CD4-positive, alpha-beta T cell (primary cell): ENCODE results near the gene RYR3. TPM values are rescaled to one million over a fixed set of nuclear protein-coding genes. Genes with fewer than 3 reads are reported as not detected.

Experiments
- ATAC-seq: fragments of 200-7000 bp; cut with Tn5 transposase; one replicate; pipeline ENCODE4 v1.10.0; 2022; ENCODE audit warnings: mild to moderate bottlenecking; ENCODE audit not compliant: poor library complexity
- CTCF ChIA-PET: fragments of 350-600 bp; sonication (Branson Sonifier 250); formaldehyde crosslinking; loops from one replicate; lab custom pipeline; 2021; ENCODE audit warnings: antibody characterized with exemption, inconsistent platforms; lab: Charles Lee
- POLR2A ChIA-PET: fragments of 350-600 bp; sonication (Branson Sonifier 250); formaldehyde crosslinking; loops from one replicate; lab custom pipeline; 2021; ENCODE audit warnings: antibody characterized with exemption, inconsistent platforms; lab: Charles Lee
- DNase-seq, 14 experiments: peaks; one replicate each; pipeline ENCODE4 v3.0.0-alpha.2; 2013 to 2020; ENCODE audit warnings: mixed read lengths in 2 of 14
- H3K27ac ChIP-seq, 2 donors: one replicate each; pipeline versions ENCODE4 v1.5.1 to v1.7.0; 2013; ENCODE audit warnings: low read length in 2 of 2, low read depth in 1 of 2, mild to moderate bottlenecking in 1 of 2
- H3K27me3 ChIP-seq, 2 experiments: 1 replicate in 1 of 2; 2 replicates in 1 of 2; pipeline versions ENCODE4 v1.6.1 to v1.7.0; 2013; ENCODE audit warnings: low read length in 2 of 2, control low read depth in 1 of 2, mild to moderate bottlenecking in 1 of 2, moderate library complexity in 1 of 2; ENCODE audit not compliant: insufficient read depth in 2 of 2, control insufficient read depth in 1 of 2
- H3K36me3 ChIP-seq: one replicate; pipeline ENCODE4 v1.6.1; 2013; ENCODE audit warnings: low read length, control low read depth; ENCODE audit not compliant: insufficient read depth
- H3K4me1 ChIP-seq: one replicate; pipeline ENCODE4 v1.6.1; 2013; ENCODE audit warnings: low read length, control low read depth; ENCODE audit not compliant: insufficient read depth
- H3K4me3 ChIP-seq: one replicate; pipeline ENCODE4 v1.5.1; 2013; ENCODE audit warnings: mild to moderate bottlenecking, low read length, moderate library complexity
- H3K9me3 ChIP-seq, 2 experiments: 1 replicate in 1 of 2; 2 replicates in 1 of 2; pipeline versions ENCODE4 v1.6.1 to v1.7.0; 2013; ENCODE audit warnings: low read length in 2 of 2, mild to moderate bottlenecking in 2 of 2, control low read depth in 1 of 2, moderate library complexity in 1 of 2; ENCODE audit not compliant: control insufficient read depth in 1 of 2, insufficient read depth in 1 of 2
- H3K27ac Mint-ChIP-seq: one replicate; pipeline ENCODE4 v1.8.0; 2020; ENCODE audit warnings: mixed read lengths
- H3K27me3 Mint-ChIP-seq: one replicate; pipeline ENCODE4 v1.8.0; 2021; ENCODE audit warnings: mixed read lengths
- H3K36me3 Mint-ChIP-seq: one replicate; pipeline ENCODE4 v1.8.0; 2021; ENCODE audit warnings: low read depth, mixed read lengths
- H3K4me1 Mint-ChIP-seq: one replicate; pipeline ENCODE4 v1.8.0; 2021; ENCODE audit warnings: low read depth, mixed read lengths
- H3K4me3 Mint-ChIP-seq: one replicate; pipeline ENCODE4 v1.8.0; 2020; ENCODE audit warnings: mild to moderate bottlenecking, mixed read lengths
- H3K9me3 Mint-ChIP-seq: one replicate; pipeline ENCODE4 v1.8.0; 2020; ENCODE audit warnings: mixed read lengths
- CTCF ChIP-seq: fragments of 200-600 bp; IDR thresholded peaks from one replicate; pipeline ENCODE4 v1.8.0; 2022; ENCODE audit warnings: antibody characterized with exemption, mild to moderate bottlenecking
- intact Hi-C, 2 experiments: fragments of 100-400 bp; cut with DNase I in 1 of 2; cut with micrococcal nuclease in 1 of 2; formaldehyde crosslinking; loops; one replicate each; pipeline versions ENCODE4 v1.15.1 to v1.9.0; 2023 to 2025; cut with DNase I, micrococcal nuclease
- total RNA-seq, 174 experiments: library from RNA in 2 of 174; stranded (reverse) in 2 of 174; gene quantifications; one replicate each; pipeline ENCODE4 v1.2.3 and lab custom pipeline; 2021 to 2026

RYR3 gene
- total RNA-seq, 2 experiments from 2014 or later, result not detected

GRCh38 chr15:33778852-33779251, 468.1 kb downstream of the RYR3 start:
- TF ChIP-seq CTCF, result no peak
- no peaks in the 10 kb centered on the region for H3K9me3 ChIP-seq
- Mint-ChIP-seq H3K4me1 (no peaks in the 10 kb centered on the region), H3K4me3 (no peak overlapping the region), H3K27me3 (peaks cover 21% of the 10 kb centered on the region), H3K36me3 (no peaks in the 10 kb centered on the region), H3K27ac (no peak overlapping the region), H3K9me3 (no peaks in the 10 kb centered on the region)
- no peaks in the 10 kb centered on the region for H3K27me3 ChIP-seq
- no peaks in the 10 kb centered on the region for H3K4me1 ChIP-seq
- H3K4me3 ChIP-seq, result no peak overlapping the region
- no peak overlapping the region for H3K27ac ChIP-seq
- ATAC-seq (no peak), DNase-seq (no peak)
- POLR2A ChIA-PET, result no interaction called here
- no peaks in the 10 kb centered on the region for H3K36me3 ChIP-seq
- CTCF ChIA-PET, result no interaction called here
- intact Hi-C loops, result no loop called here

- ChIA-PET POLR2A (no interaction called here), CTCF (no interaction called here)
- H3K36me3 ChIP-seq, result no peaks in the 10 kb centered on the region
- H3K27me3 ChIP-seq, result no peaks in the 10 kb centered on the region
- H3K4me3 ChIP-seq, result no peak overlapping the region
- H3K27ac ChIP-seq, result no peak overlapping the region
- no peaks in the 10 kb centered on the region for H3K9me3 ChIP-seq
- intact Hi-C loops, result no loop called here
- no peaks in the 10 kb centered on the region for H3K36me3 Mint-ChIP-seq
- TF ChIP-seq CTCF, result no peak
- no peak overlapping the region for H3K4me3 Mint-ChIP-seq
- H3K27me3 Mint-ChIP-seq, result peaks cover 19% of the 10 kb centered on the region
- no peak overlapping the region for H3K27ac Mint-ChIP-seq
- H3K4me1 Mint-ChIP-seq, result no peaks in the 10 kb centered on the region
- H3K4me1 ChIP-seq, result no peaks in the 10 kb centered on the region
- ATAC-seq, result no peak
- no peaks in the 10 kb centered on the region for H3K9me3 Mint-ChIP-seq
- DNase-seq, result no peak
Observed at GRCh38 chr15:33780011-33780768, 469.4 kb downstream of the RYR3 start.

GRCh38 chr15:33782966-33783365, 472.2 kb downstream of the RYR3 start:
- Histone ChIP-seq H3K4me3 (no peak overlapping the region), H3K27ac (no peak overlapping the region), H3K9me3 (no peaks in the 10 kb centered on the region), H3K27me3 (no peaks in the 10 kb centered on the region), H3K4me1 (no peaks in the 10 kb centered on the region), H3K36me3 (no peaks in the 10 kb centered on the region)
- H3K27ac Mint-ChIP-seq, result no peak overlapping the region
- POLR2A ChIA-PET, result no interaction called here
- ATAC-seq, result no peak
- no peaks in the 10 kb centered on the region for H3K36me3 Mint-ChIP-seq
- no peaks in the 10 kb centered on the region for H3K9me3 Mint-ChIP-seq
- no peak for DNase-seq
- no peaks in the 10 kb centered on the region for H3K4me1 Mint-ChIP-seq
- no peak overlapping the region for H3K4me3 Mint-ChIP-seq
- H3K27me3 Mint-ChIP-seq, result peaks cover 9% of the 10 kb centered on the region
- no peak for TF ChIP-seq CTCF
- CTCF ChIA-PET, result no interaction called here
- intact Hi-C loops, result no loop called here
